HepG2 (cell line): ENCODE measurements around the gene RASAL3. TPM values are rescaled to one million over a fixed set of nuclear protein-coding genes. Genes with fewer than 3 reads are reported as not detected.

Experiments used
- ELF3 ChIP-seq: IDR thresholded peaks from 2 replicates; pipeline ENCODE4 v1.6.1; 2016; ENCODE audit warnings: missing genetic modification reagents, missing compliant biosample characterization
- FUBP1 ChIP-seq: sonication (generic); formaldehyde crosslinking; IDR thresholded peaks from 2 replicates; pipeline ENCODE4 v1.5.1; 2020; ENCODE audit warnings: missing genetic modification reagents, mild to moderate bottlenecking, borderline replicate concordance
- GTF3A ChIP-seq: sonication (generic); formaldehyde crosslinking; conservative IDR thresholded peaks from 2 replicates; pipeline ENCODE4 v1.4.0; 2020; ENCODE audit warnings: mild to moderate bottlenecking, missing genetic modification reagents
- NAIF1 ChIP-seq: sonication (generic); formaldehyde crosslinking; IDR thresholded peaks from 2 replicates; pipeline ENCODE4 v1.5.0; 2020; ENCODE audit warnings: mild to moderate bottlenecking, missing genetic modification reagents, borderline replicate concordance
- PPARG ChIP-seq: conservative IDR thresholded peaks from 2 replicates; pipeline ENCODE4 v1.6.1; 2016; ENCODE audit warnings: missing biosample characterization, missing genetic modification reagents
- SNAI1 ChIP-seq: sonication (generic); formaldehyde crosslinking; IDR thresholded peaks from 2 replicates; pipeline ENCODE4 v1.5.0; 2020; ENCODE audit warnings: mild to moderate bottlenecking, missing genetic modification reagents, borderline replicate concordance
- SYNCRIP ChIP-seq: fragments of 200-400 bp; formaldehyde crosslinking; IDR thresholded peaks from 2 replicates; pipeline ENCODE4 v1.6.1; 2018; ENCODE audit warnings: mild to moderate bottlenecking, low read depth, low read length; ENCODE audit not compliant: insufficient read depth
- TBX3 ChIP-seq: fragments of 450-650 bp; IDR thresholded peaks from 2 replicates; pipeline ENCODE4 v1.6.1; 2017; ENCODE audit warnings: antibody characterized with exemption, mild to moderate bottlenecking, inconsistent platforms, borderline replicate concordance
- TERF1 ChIP-seq: sonication (generic); formaldehyde crosslinking; IDR thresholded peaks from 2 replicates; pipeline ENCODE4 v1.8.0; 2022; ENCODE audit warnings: mild to moderate bottlenecking, missing genetic modification reagents, moderate library complexity
- ZBTB21 ChIP-seq: sonication (generic); formaldehyde crosslinking; IDR thresholded peaks from 2 replicates; pipeline ENCODE4 v1.4.0; 2020; ENCODE audit warnings: missing genetic modification reagents
- ZFX ChIP-seq: sonication (generic); formaldehyde crosslinking; IDR thresholded peaks from 2 replicates; pipeline ENCODE4 v1.4.0; 2020; ENCODE audit warnings: mild to moderate bottlenecking, low read depth, missing genetic modification reagents, moderate library complexity
- ZNF318 ChIP-seq: sonication (generic); formaldehyde crosslinking; IDR thresholded peaks from 2 replicates; pipeline ENCODE4 v1.4.0; 2020; ENCODE audit warnings: mild to moderate bottlenecking, missing genetic modification reagents
- ZNF567 ChIP-seq: sonication (generic); formaldehyde crosslinking; IDR thresholded peaks from 2 replicates; pipeline ENCODE4 v1.8.1; 2023; ENCODE audit warnings: mild to moderate bottlenecking, missing genetic modification reagents, borderline replicate concordance
- polyA plus RNA-seq, 8 experiments: library from polyadenylated mRNA; depleted of rRNA in 3 of 8; stranded (reverse) in 7 of 8; unstranded in 1 of 8; fragments of >200 nt; fragmentation: Illumina TruSeq in 4 of 8; extraction: Trizol in 4 of 8; gene quantifications; 2 replicates each; pipeline versions ENCODE4 v1.2.1 to v1.2.3, GENCODE V29; 2011 to 2016; ENCODE audit warnings: low read depth in 4 of 8, missing spikeins in 1 of 8, mixed read lengths in 1 of 8; ENCODE audit not compliant: insufficient read depth in 1 of 8
- total RNA-seq, 5 experiments: library from RNA; depleted of rRNA; stranded (reverse); fragments of >200 nt; fragmentation: Illumina TruSeq; extraction: Trizol; gene quantifications; 2 replicates each; pipeline ENCODE4 v1.2.3, GENCODE V29; 2016; ENCODE audit warnings: low read depth in 1 of 5
- TF ChIP-seq, protein P1 (sequence below): sonication (generic); formaldehyde crosslinking; conservative IDR thresholded peaks from 2 replicates; pipeline ENCODE4 v1.8.0; 2022; ENCODE audit warnings: mild to moderate bottlenecking, moderate library complexity, missing genetic modification reagents
- TF ChIP-seq, protein P2 (sequence below): sonication (generic); formaldehyde crosslinking; conservative IDR thresholded peaks from 2 replicates; pipeline ENCODE4 v1.4.0; 2020; ENCODE audit warnings: missing genetic modification reagents

RASAL3 gene
- total and polyA plus RNA-seq, 2 of the 13 experiments (the other 11 are each of a cell fraction or from before 2014, with no cell fraction given), result not detected

- TF ChIP-seq, protein P1, sequence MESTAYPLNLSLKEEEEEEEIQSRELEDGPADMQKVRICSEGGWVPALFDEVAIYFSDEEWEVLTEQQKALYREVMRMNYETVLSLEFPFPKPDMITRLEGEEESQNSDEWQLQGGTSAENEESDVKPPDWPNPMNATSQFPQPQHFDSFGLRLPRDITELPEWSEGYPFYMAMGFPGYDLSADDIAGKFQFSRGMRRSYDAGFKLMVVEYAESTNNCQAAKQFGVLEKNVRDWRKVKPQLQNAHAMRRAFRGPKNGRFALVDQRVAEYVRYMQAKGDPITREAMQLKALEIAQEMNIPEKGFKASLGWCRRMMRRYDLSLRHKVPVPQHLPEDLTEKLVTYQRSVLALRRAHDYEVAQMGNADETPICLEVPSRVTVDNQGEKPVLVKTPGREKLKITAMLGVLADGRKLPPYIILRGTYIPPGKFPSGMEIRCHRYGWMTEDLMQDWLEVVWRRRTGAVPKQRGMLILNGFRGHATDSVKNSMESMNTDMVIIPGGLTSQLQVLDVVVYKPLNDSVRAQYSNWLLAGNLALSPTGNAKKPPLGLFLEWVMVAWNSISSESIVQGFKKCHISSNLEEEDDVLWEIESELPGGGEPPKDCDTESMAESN (CRISPR knock-in tag), result no peak
- TF ChIP-seq TBX3, result no peak
- TF ChIP-seq ELF3 (CRISPR knock-in tag), result no peak
- no peak for TF ChIP-seq FUBP1 (CRISPR knock-in tag)
- TF ChIP-seq, protein P2, sequence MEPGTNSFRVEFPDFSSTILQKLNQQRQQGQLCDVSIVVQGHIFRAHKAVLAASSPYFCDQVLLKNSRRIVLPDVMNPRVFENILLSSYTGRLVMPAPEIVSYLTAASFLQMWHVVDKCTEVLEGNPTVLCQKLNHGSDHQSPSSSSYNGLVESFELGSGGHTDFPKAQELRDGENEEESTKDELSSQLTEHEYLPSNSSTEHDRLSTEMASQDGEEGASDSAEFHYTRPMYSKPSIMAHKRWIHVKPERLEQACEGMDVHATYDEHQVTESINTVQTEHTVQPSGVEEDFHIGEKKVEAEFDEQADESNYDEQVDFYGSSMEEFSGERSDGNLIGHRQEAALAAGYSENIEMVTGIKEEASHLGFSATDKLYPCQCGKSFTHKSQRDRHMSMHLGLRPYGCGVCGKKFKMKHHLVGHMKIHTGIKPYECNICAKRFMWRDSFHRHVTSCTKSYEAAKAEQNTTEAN, result no peak
- no peak for TF ChIP-seq NAIF1
- no peak for TF ChIP-seq ZNF318 (CRISPR knock-in tag)
- TF ChIP-seq TERF1 (CRISPR knock-in tag), result no peak
- no peak for TF ChIP-seq SNAI1 (CRISPR knock-in tag)
- TF ChIP-seq PPARG (CRISPR knock-in tag), result no peak
- TF ChIP-seq ZFX (CRISPR knock-in tag), result peak; percentile 34; the same call in 1 of the 2 replicates
- TF ChIP-seq ZNF567 (CRISPR knock-in tag), result no peak
- no peak for TF ChIP-seq ZBTB21 (CRISPR knock-in tag)
- TF ChIP-seq GTF3A (CRISPR knock-in tag), result no peak
- TF ChIP-seq SYNCRIP, result no peak
These were observed 32.3 kb downstream of the RASAL3 start (continued) for GRCh38 chr19:15432018-15432494.
